Ishikawa (cell line): ENCODE results near the gene KNOP1.

Source experiments
- CEBPB ChIP-seq: IDR thresholded peaks from 2 replicates; pipeline ENCODE4 v1.6.1; 2012
- CREB1 ChIP-seq: IDR thresholded peaks from 2 replicates; pipeline ENCODE4 v1.6.1; 2012; ENCODE audit warnings: low read depth
- EGR1 ChIP-seq: IDR thresholded peaks from 2 replicates; pipeline ENCODE4 v1.6.1; 2012
- EP300 ChIP-seq: IDR thresholded peaks from 2 replicates; pipeline ENCODE4 v1.6.1; 2012; ENCODE audit warnings: borderline replicate concordance
- FOXM1 ChIP-seq: IDR thresholded peaks from 2 replicates; pipeline ENCODE4 v1.6.1; 2012; ENCODE audit warnings: low read depth, borderline replicate concordance
- MAX ChIP-seq: IDR thresholded peaks from 2 replicates; pipeline ENCODE4 v1.6.1; 2012
- NFIC ChIP-seq: IDR thresholded peaks from 2 replicates; pipeline ENCODE4 v1.6.1; 2012
- RAD21 ChIP-seq: IDR thresholded peaks from 2 replicates; pipeline ENCODE4 v1.6.1; 2012; ENCODE audit warnings: low read depth
- REST ChIP-seq: IDR thresholded peaks from 2 replicates; pipeline ENCODE4 v1.6.1; 2012; ENCODE audit warnings: low read depth, mild to moderate bottlenecking
- TAF1 ChIP-seq: IDR thresholded peaks from 2 replicates; pipeline ENCODE4 v1.6.1; 2012; ENCODE audit warnings: low read depth, mild to moderate bottlenecking
- TCF12 ChIP-seq: IDR thresholded peaks from 2 replicates; pipeline ENCODE4 v1.6.1; 2012; ENCODE audit warnings: low read depth
- TEAD4 ChIP-seq: IDR thresholded peaks from 2 replicates; pipeline ENCODE4 v1.6.1; 2012
- USF1 ChIP-seq: IDR thresholded peaks from 2 replicates; pipeline ENCODE4 v1.6.1; 2012
- YY1 ChIP-seq: IDR thresholded peaks from 2 replicates; pipeline ENCODE4 v1.6.1; 2012; ENCODE audit warnings: low read depth
- ZBTB7A ChIP-seq: IDR thresholded peaks from 2 replicates; pipeline ENCODE4 v1.6.1; 2012; ENCODE audit warnings: low read depth

The KNOP1 gene

GRCh38 chr16:19708296-19709205 lies 9.5 kb downstream of the KNOP1 start:
- TF ChIP-seq TCF12 (no peak), FOXM1 (no peak), MAX (no peak), CREB1 (no peak), REST (no peak), CEBPB (no peak)

GRCh38 chr16:19707569-19708295 lies 10.3 kb downstream of the KNOP1 start:
- TF ChIP-seq YY1: no peak
- TF ChIP-seq FOXM1: no peak
- TF ChIP-seq USF1: no peak
- TF ChIP-seq TCF12: no peak
- no peak for TF ChIP-seq NFIC
- TF ChIP-seq TAF1: no peak
- TF ChIP-seq RAD21: no peak
- TF ChIP-seq MAX: no peak
- TF ChIP-seq TEAD4: no peak
- TF ChIP-seq REST: no peak
- no peak for TF ChIP-seq EP300
- TF ChIP-seq CEBPB: no peak
- no peak for TF ChIP-seq EGR1
- TF ChIP-seq ZBTB7A: no peak
- TF ChIP-seq CREB1: no peak

- TF ChIP-seq REST: no peak
- TF ChIP-seq TAF1: no peak
- no peak for TF ChIP-seq USF1
- no peak for TF ChIP-seq MAX
- TF ChIP-seq EP300: no peak
- TF ChIP-seq CREB1: no peak
- TF ChIP-seq NFIC: no peak
- TF ChIP-seq EGR1: no peak
- no peak for TF ChIP-seq RAD21
- TF ChIP-seq CEBPB: no peak
- TF ChIP-seq TCF12: no peak
- TF ChIP-seq YY1: no peak
- no peak for TF ChIP-seq TEAD4
- TF ChIP-seq FOXM1: no peak
These were observed 11.2 kb downstream of the KNOP1 start for GRCh38 chr16:19706846-19707245.
